ENCODE data around the gene ITPK1.

GRCh38 chr14:93055651-93056115 lies 60.0 kb downstream of the ITPK1 start:
- no peak for TF ChIP-seq CTCF (tag by site-specific recombination; IDR thresholded peaks at IDR 0.05)
- no peak for TF ChIP-seq YY1 (tag by site-specific recombination; IDR thresholded peaks at IDR 0.05)
- TF ChIP-seq TCF7L2 (IDR thresholded peaks at IDR 0.05; ENCODE audit: borderline replicate concordance, low read depth, low read length) = no peak
- TF ChIP-seq ZNF114 (tag by site-specific recombination; IDR thresholded peaks at IDR 0.05) = no peak
- no peak for TF ChIP-seq TRIM28 (IDR thresholded peaks at IDR 0.05; ENCODE audit: borderline replicate concordance, low read length)
- no peak for TF ChIP-seq ZNF48 (tag by site-specific recombination; IDR thresholded peaks at IDR 0.05)
- no peak for TF ChIP-seq ZNF138 (tag by site-specific recombination; IDR thresholded peaks at IDR 0.05; ENCODE audit: borderline replicate concordance)
- TF ChIP-seq, protein P1, sequence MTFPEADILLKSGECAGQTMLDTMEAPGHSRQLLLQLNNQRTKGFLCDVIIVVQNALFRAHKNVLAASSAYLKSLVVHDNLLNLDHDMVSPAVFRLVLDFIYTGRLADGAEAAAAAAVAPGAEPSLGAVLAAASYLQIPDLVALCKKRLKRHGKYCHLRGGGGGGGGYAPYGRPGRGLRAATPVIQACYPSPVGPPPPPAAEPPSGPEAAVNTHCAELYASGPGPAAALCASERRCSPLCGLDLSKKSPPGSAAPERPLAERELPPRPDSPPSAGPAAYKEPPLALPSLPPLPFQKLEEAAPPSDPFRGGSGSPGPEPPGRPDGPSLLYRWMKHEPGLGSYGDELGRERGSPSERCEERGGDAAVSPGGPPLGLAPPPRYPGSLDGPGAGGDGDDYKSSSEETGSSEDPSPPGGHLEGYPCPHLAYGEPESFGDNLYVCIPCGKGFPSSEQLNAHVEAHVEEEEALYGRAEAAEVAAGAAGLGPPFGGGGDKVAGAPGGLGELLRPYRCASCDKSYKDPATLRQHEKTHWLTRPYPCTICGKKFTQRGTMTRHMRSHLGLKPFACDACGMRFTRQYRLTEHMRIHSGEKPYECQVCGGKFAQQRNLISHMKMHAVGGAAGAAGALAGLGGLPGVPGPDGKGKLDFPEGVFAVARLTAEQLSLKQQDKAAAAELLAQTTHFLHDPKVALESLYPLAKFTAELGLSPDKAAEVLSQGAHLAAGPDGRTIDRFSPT (tag by site-specific recombination; IDR thresholded peaks at IDR 0.05) = no peak
- no peak for TF ChIP-seq ZBTB17 (tag by site-specific recombination; IDR thresholded peaks at IDR 0.05)
- no peak for TF ChIP-seq ZBTB1 (tag by site-specific recombination; IDR thresholded peaks at IDR 0.05)
- no peak for TF ChIP-seq ZNF624 (tag by site-specific recombination; IDR thresholded peaks at IDR 0.05)
- no peak for TF ChIP-seq ZNF302 (tag by site-specific recombination; IDR thresholded peaks at IDR 0.05; ENCODE audit: low read depth)
- TF ChIP-seq ZNF280D (tag by site-specific recombination; IDR thresholded peaks at IDR 0.05) = no peak
